GM12892 (cell line): Measurements from ENCODE around the gene PDS5B.
"Not testable (repeated sequence)": the region's sequence is repeated elsewhere in the genome, so short reads cannot be mapped to it uniquely, and the experiment has no call there.

Source experiments
- POLR2AphosphoS5 ChIP-seq: IDR thresholded peaks from 2 replicates; pipeline ENCODE4 v1.6.1; 2011; ENCODE audit warnings: low read depth, low read length, control low read depth
- TAF1 ChIP-seq: IDR thresholded peaks from 2 replicates; pipeline ENCODE4 v1.6.1; 2011; ENCODE audit warnings: low read depth, mild to moderate bottlenecking, control low read depth, low read length, borderline replicate concordance

- TF ChIP-seq POLR2AphosphoS5, TAF1: not testable (repeated sequence)
Measured at GRCh38 chr13:32729097-32729496, 142.8 kb downstream of the PDS5B start.
